Adrenal gland (tissue), 12 donors: ENCODE data around the gene POLQ. TPM values are rescaled to one million over a fixed set of nuclear protein-coding genes. Genes with fewer than 3 reads are reported as not detected.

Experiments
- DNase-seq, 7 donors: peaks; one replicate each; pipeline ENCODE4 v3.0.0-alpha.2; 2019 to 2020
- H3K27ac ChIP-seq, 5 donors: fragments of 200-600 bp; sonication (generic) in 4 of 5; 1 replicate in 3 of 5; 2 replicates in 2 of 5; pipeline versions ENCODE4 v1.5.1 to v1.8.0; 2016 to 2020; ENCODE audit warnings: mild to moderate bottlenecking in 1 of 5
- H3K27me3 ChIP-seq: fragments of 200-600 bp; 2 replicates; pipeline ENCODE4 v1.8.0; 2021
- H3K36me3 ChIP-seq, 2 donors: fragments of 200-600 bp; replicated peaks in 1 of 2; 1 replicate in 1 of 2; 2 replicates in 1 of 2; pipeline versions ENCODE4 v1.5.1 to v1.8.0; 2018 to 2022
- H3K4me1 ChIP-seq, 2 donors: fragments of 200-600 bp; replicated peaks in 1 of 2; 1 replicate in 1 of 2; 2 replicates in 1 of 2; pipeline versions ENCODE4 v1.5.1 to v1.8.0; 2018 to 2021
- H3K4me3 ChIP-seq, 4 donors: fragments of 200-600 bp; sonication (generic) in 3 of 4; one replicate each; pipeline ENCODE4 v1.5.1; 2016 to 2018
- H3K9me3 ChIP-seq, 3 donors: fragments of 200-600 bp; sonication (generic) in 1 of 3; replicated peaks in 1 of 3; 1 replicate in 2 of 3; 2 replicates in 1 of 3; pipeline versions ENCODE4 v1.5.1 to v1.8.0; 2016 to 2021
- CTCF ChIP-seq, 6 experiments: fragments of 450-650 bp in 4 of 6; fragments of 200-600 bp in 2 of 6; sonication (generic) in 1 of 6; IDR thresholded peaks; 1 replicate in 5 of 6; 2 replicates in 1 of 6; pipeline versions ENCODE4 v1.5.1 to v1.8.0; 2016 to 2021; ENCODE audit warnings: antibody characterized with exemption in 6 of 6, mild to moderate bottlenecking in 2 of 6, moderate library complexity in 1 of 6
- POLR2A ChIP-seq, 2 donors: fragments of 450-650 bp; IDR thresholded peaks; one replicate each; pipeline ENCODE4 v1.6.1; 2017; ENCODE audit warnings: antibody characterized with exemption in 2 of 2, mild to moderate bottlenecking in 2 of 2, moderate library complexity in 1 of 2
- WGBS, 4 donors: extraction: QIAGEN DNeasy Blood & Tissue Kit in 2 of 4; methylation state at CpG; one replicate each; pipeline versions ENCODE4 v1.1.5 to v1.1.7; 2013 to 2017; 5-methylcytosine and 5-hydroxymethylcytosine counted together
- intact Hi-C, 2 donors: fragments of 100-400 bp; cut with DNase I; formaldehyde crosslinking; loops; one replicate each; pipeline versions ENCODE4 v1.14.1 to v1.15.0; 2022 to 2023
- polyA plus RNA-seq, 3 donors: library from polyadenylated mRNA; stranded (reverse); fragments of 200-250 nt in 2 of 3; fragments of 350-450 nt in 1 of 3; fragmentation: Illumina TruSeq in 1 of 3; extraction: RNeasy Lipid Tissue Mini Kit (QIAGEN cat#74804) in 1 of 3; gene quantifications; one replicate each; pipeline ENCODE4 v1.2.3, GENCODE V29; 2013 to 2014
- total RNA-seq, 9 donors: library from RNA; depleted of rRNA in 4 of 9; stranded (reverse); fragments of >200 nt in 4 of 9; fragments of 120-200 nt in 1 of 9; fragmentation: NEBNext Ultra II Directional in 1 of 9; extraction: Animal tissue kit (Norgen Biotek cat#: 25700) in 1 of 9; gene quantifications; one replicate each; pipeline versions ENCODE4 v1.1.0 to v1.2.4, GENCODE V29; 2013 to 2023
- donor health status: healthy with polysubstance abuse.
- donor health status: Bipolar disorder and iron deficiency.
- donor health status: DM: yes; HTN: yes; CAD: no.
- donor health status: DM: no; HTN: no; CAD: no.
- donor health status: DM: no; HTN: no; CAD: no.
- donor health status: DM: yes; HTN: yes; CAD: no.

The POLQ gene
- total and polyA plus RNA-seq, 12 donors = 0.06 to 6.3 (median 0.46) TPM

GRCh38 chr3:121418182-121418581, 127.6 kb downstream of the POLQ start:
- H3K27ac ChIP-seq = no peak overlapping the region
- H3K36me3 ChIP-seq = no peaks in the 10 kb centered on the region
- 94 to 97% (median 96%) methylated on average over 6 of the region's 6 CpGs for WGBS, 4 donors
- no peak for DNase-seq
- H3K27me3 ChIP-seq = no peaks in the 10 kb centered on the region
- H3K9me3 ChIP-seq = no peaks in the 10 kb centered on the region
- TF ChIP-seq POLR2A (IDR thresholded peaks at IDR 0.05) (no peak), CTCF (IDR thresholded peaks at IDR 0.05) (no peak)
- H3K4me3 ChIP-seq = no peak overlapping the region
- intact Hi-C loops = no loop called here
- no peaks in the 10 kb centered on the region for H3K4me1 ChIP-seq

- Histone ChIP-seq H3K4me3 (no peak overlapping the region), H3K4me1 (no peaks in the 10 kb centered on the region), H3K27ac (no peak overlapping the region), H3K9me3 (no peaks in the 10 kb centered on the region), H3K36me3 (no peaks in the 10 kb centered on the region), H3K27me3 (no peaks in the 10 kb centered on the region)
- DNase-seq = no peak
- WGBS, 4 donors = 84 to 90% (median 89%) methylated on average over 2 of the region's 2 CpGs
- no peak for TF ChIP-seq POLR2A (IDR thresholded peaks at IDR 0.05)
- no peak for TF ChIP-seq CTCF (IDR thresholded peaks at IDR 0.05)
- intact Hi-C loops = no loop called here
Measured at GRCh38 chr3:121414924-121415323, 130.9 kb downstream of the POLQ start.

GRCh38 chr3:121411523-121411922, 134.3 kb downstream of the POLQ start:
- no peaks in the 10 kb centered on the region for H3K9me3 ChIP-seq
- no peaks in the 10 kb centered on the region for H3K36me3 ChIP-seq
- H3K4me3 ChIP-seq = no peak overlapping the region
- no peak overlapping the region for H3K27ac ChIP-seq
- H3K27me3 ChIP-seq = no peaks in the 10 kb centered on the region
- 89 to 98% (median 94%) methylated on average over 1 of the region's 1 CpG for WGBS, 4 donors
- no peak for TF ChIP-seq CTCF (IDR thresholded peaks at IDR 0.05)
- intact Hi-C loops = no loop called here
- H3K4me1 ChIP-seq = no peaks in the 10 kb centered on the region
- DNase-seq = no peak

GRCh38 chr3:121405631-121406030, 140.2 kb downstream of the POLQ start:
- no peak for TF ChIP-seq CTCF (IDR thresholded peaks at IDR 0.05)
- no peak for TF ChIP-seq POLR2A (IDR thresholded peaks at IDR 0.05)
- WGBS, 4 donors = 67 to 81% (median 79%) methylated on average over 1 of the region's 1 CpG
- no peaks in the 10 kb centered on the region for H3K27me3 ChIP-seq
- no peaks in the 10 kb centered on the region for H3K36me3 ChIP-seq
- H3K27ac ChIP-seq = no peak overlapping the region
- intact Hi-C loops = no loop called here
- no peaks in the 10 kb centered on the region for H3K9me3 ChIP-seq
- no peaks in the 10 kb centered on the region for H3K4me1 ChIP-seq
- no peak overlapping the region for H3K4me3 ChIP-seq
- DNase-seq = no peak
